Ureter (tissue), 1 donor: ENCODE data around the gene HAPSTR1. TPM values are rescaled to one million over a fixed set of nuclear protein-coding genes. Genes with fewer than 3 reads are reported as not detected.

Source experiments
- DNase-seq: peaks from one replicate; pipeline ENCODE4 v3.0.0-alpha.2; 2020; ENCODE audit warnings: low spot score
- total RNA-seq: library from RNA; stranded (reverse); gene quantifications from one replicate; pipeline ENCODE4 v1.2.4, GENCODE V29; 2023
- donor health status: DM: yes; HTN: yes; CAD: no.

Gene HAPSTR1
- total RNA-seq, 1 donor from 2014 or later, result 81.1 TPM

GRCh38 chr16:9123401-9123800, 32.0 kb downstream of the HAPSTR1 start:
- DNase-seq, result no peak

- DNase-seq, result peak; percentile 83
Measured at GRCh38 chr16:9123871-9124270, 32.4 kb downstream of the HAPSTR1 start.

GRCh38 chr16:9124444-9124843, 33.0 kb downstream of the HAPSTR1 start:
- no peak for DNase-seq

- no peak for DNase-seq
Measured at GRCh38 chr16:9124908-9125584, 33.6 kb downstream of the HAPSTR1 start.

- DNase-seq, result no peak
Measured at GRCh38 chr16:9125658-9126505, 34.4 kb downstream of the HAPSTR1 start.

GRCh38 chr16:9126609-9127008, 35.2 kb downstream of the HAPSTR1 start:
- DNase-seq, result no peak

GRCh38 chr16:9128346-9129342, 37.2 kb downstream of the HAPSTR1 start:
- no peak for DNase-seq

- no peak for DNase-seq
Measured at GRCh38 chr16:9134306-9134705, 42.9 kb downstream of the HAPSTR1 start.

- no peak for DNase-seq
Measured at GRCh38 chr16:9134739-9135138, 43.3 kb downstream of the HAPSTR1 start.

- DNase-seq, result no peak
Measured at GRCh38 chr16:9135797-9136196, 44.4 kb downstream of the HAPSTR1 start.

GRCh38 chr16:9136596-9136995, 45.2 kb downstream of the HAPSTR1 start:
- DNase-seq, result no peak

- no peak for DNase-seq
Measured at GRCh38 chr16:9138021-9138680, 46.7 kb downstream of the HAPSTR1 start.

GRCh38 chr16:9138731-9139501, 47.5 kb downstream of the HAPSTR1 start:
- peak; percentile 70 for DNase-seq

- no peak for DNase-seq
Measured at GRCh38 chr16:9139965-9140364, 48.5 kb downstream of the HAPSTR1 start.

Other genes with a start within 250 kb of the HAPSTR1 start
- 43.6 TPM for gene CARHSP1, start 222.6 kb upstream of the HAPSTR1 start, total RNA-seq
- not detected for gene LITAFD, start 209.3 kb upstream of the HAPSTR1 start, total RNA-seq
- 143 TPM for gene USP7, start 127.7 kb upstream of the HAPSTR1 start, total RNA-seq